HG02885 (cell line): ENCODE results near the gene INKA1.

ENCODE experiments used
- ATAC-seq: cut with Tn5 transposase; IDR thresholded peaks from one replicate; pipeline ENCODE4 v1.9.1; 2021; ENCODE audit warnings: mild to moderate bottlenecking; ENCODE audit not compliant: unreplicated experiment, poor library complexity

INKA1 gene

GRCh38 chr3:49786357-49787181, 16.5 kb upstream of the INKA1 start, which contains the start of gene IP6K1:
IP6K1 (minus strand) TSS chr3:49786542; CDS start chr3:49748040, 38,502 bp downstream.
- peak; percentile 99 for ATAC-seq

- no peak for ATAC-seq
These were observed 15.9 kb upstream of the INKA1 start for GRCh38 chr3:49787182-49787464.

- ATAC-seq: no peak
These were observed 15.5 kb upstream of the INKA1 start for GRCh38 chr3:49787536-49787935.

GRCh38 chr3:49788056-49788455, 15.0 kb upstream of the INKA1 start:
- ATAC-seq: no peak

- ATAC-seq: no peak
These were observed 12.2 kb upstream of the INKA1 start for GRCh38 chr3:49790626-49791411.

- ATAC-seq: no peak
These were observed 11.5 kb upstream of the INKA1 start for GRCh38 chr3:49791571-49791970.

- ATAC-seq: no peak
These were observed 10.5 kb upstream of the INKA1 start for GRCh38 chr3:49792371-49793150.

GRCh38 chr3:49793486-49794085, 9.5 kb upstream of the INKA1 start:
- no peak for ATAC-seq

DNA sequence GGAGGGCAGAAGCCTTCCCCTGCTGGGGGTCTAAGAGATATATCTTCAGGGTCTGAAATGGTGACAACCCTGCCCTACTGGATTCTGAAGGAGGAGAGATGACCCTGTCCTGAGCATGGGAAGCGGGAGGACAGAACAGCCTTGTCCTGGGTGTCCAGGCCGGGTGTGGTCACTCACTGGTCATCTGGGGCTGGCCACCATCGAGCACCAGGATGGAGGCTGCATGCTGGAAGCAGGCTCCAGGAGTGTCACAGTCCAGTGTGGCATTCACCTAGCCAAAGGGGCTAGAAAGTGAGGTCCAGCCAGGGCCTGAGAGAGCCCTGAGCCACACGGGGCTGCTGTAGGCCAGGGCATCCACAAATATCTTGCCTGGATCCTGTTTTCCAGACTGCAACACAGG, 8.6 kb upstream of the INKA1 start:
- ATAC-seq: no peak

- no peak for ATAC-seq
These were observed 7.8 kb upstream of the INKA1 start for GRCh38 chr3:49794926-49795905.

DNA sequence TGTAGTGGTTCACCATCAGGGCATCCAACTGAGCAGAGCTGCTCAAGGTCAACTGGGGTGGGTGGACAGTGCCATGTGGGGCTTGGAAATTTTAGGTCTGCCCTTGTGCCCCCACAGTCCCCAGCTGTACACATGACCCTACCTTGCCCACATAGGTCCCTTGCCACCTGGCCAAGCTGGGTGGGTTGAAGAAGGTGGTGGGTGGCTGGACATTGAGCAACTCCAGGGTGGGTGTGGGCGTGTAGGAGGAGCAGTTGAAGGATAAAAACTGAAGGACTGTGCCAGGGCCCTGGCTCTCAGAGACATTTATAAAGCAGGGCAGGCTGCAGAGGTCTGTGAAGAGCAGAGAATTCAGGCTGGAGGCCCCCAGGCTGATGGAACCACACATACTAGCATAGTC, 4.0 kb upstream of the INKA1 start:
- no peak for ATAC-seq

GRCh38 chr3:49799761-49800160, 3.3 kb upstream of the INKA1 start, which contains the start of gene CDHR4:
CDHR4 (minus strand) TSS chr3:49799873; CDS start chr3:49799812, 61 bp downstream.
- no peak for ATAC-seq

DNA sequence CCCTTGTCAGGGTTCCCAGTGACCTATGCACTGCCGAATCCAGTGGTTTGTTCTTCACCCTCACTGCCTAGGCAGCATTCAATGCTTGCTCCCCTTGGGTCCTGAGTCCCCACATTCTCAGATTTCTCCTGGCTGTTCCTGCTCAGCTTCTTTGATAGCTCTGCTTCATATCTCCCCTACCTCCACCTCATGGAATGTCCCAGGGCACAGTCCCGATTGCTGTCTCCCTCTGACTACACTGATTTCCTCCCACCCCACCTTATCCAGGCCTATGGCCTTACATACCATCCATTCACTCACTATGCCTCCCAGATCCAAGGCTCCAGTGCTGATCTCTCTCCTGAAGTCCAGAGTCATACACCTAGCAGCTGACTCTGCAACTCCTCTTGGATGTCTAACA, 1.9 kb upstream of the INKA1 start:
- ATAC-seq: no peak

GRCh38 chr3:49803465-49804140, 542 bp downstream of the INKA1 start:
- no peak for ATAC-seq

DNA sequence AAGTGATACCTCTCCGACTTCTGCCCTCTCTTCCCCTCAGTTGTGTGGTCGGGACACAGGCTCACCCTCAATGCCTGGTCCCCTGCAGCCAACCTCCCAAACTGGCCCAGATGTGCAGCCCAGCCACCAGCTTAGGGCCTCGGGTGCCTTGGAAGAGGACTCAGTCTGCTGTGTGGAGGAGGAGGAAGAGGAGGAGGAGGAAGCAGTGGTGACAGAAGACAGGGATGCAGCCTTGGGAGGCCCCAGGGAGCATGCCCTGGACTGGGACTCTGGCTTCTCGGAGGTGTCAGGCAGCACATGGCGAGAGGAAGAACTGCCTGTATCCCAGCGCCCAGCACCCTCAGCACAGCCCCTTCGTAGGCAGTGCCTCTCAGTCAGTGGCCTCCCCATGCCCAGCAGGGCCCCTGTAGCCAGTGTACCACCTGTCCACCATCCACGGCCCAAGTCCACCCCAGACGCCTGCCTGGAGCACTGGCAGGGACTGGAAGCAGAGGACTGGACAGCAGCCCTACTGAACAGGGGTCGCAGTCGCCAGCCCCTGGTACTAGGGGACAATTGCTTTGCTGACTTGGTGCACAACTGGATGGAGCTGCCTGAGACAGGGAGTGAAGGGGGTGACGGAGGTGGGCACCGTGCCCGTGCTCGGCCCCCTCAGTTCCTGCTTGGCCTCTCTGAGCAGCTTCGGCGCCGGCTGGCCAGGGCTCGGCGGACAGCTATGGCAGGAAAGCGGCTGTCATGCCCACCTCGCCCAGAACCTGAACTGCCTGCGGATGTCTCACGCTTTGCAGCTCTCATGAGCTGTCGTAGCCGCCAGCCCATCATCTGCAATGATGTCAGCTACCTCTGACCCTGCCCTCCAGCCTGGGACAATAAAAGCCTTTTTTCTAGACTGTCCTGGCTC, 1.3 kb downstream of the INKA1 start:
- ATAC-seq: no peak

GRCh38 chr3:49805367-49805782, 2.3 kb downstream of the INKA1 start:
- ATAC-seq: no peak

DNA sequence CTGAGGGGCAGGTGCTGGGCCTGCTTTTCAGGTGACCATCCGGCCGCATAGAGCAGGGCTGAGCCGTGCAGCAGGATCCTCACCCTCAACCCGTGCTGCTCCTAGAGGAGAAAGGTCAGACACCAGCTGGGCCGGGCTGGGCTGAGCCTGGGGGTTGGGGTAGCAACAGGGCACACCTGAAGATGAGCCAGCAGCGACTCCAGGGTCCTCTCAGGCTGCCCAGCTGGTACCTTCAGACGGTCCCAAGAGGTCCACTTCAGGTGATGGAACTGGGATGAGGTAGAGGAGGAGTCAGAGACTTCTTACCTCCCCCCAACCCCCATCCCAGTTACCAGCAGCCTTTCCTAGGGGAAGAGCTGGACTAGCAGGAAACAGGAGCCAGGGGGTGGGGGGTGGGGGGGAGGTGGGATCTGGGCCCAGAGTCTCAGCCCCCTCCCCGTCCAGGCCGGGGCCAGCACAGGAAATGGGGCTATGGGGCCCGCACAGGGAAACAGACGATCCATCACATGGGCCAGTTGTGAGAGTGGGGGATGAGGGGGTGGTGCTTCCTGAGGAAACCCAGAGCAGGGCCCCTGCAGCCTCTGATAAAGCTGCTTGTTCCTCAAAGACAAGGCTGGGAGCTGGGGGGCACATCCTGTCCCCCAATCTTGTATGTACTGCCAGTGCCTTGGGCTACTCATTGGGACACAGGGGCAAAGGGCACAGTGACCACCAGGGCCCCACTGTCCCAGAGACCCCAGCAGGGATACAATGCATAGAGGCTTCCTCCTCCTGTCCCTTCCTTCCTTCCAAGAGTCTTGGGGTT, 3.0 kb downstream of the INKA1 start:
- ATAC-seq: no peak
